Fibroblast of lung (primary cell): ENCODE results near the gene CC2D1A. TPM values are rescaled to one million over a fixed set of nuclear protein-coding genes. Genes with fewer than 3 reads are reported as not detected.
"Not testable (repeated sequence)": the region's sequence is repeated elsewhere in the genome, so short reads cannot be mapped to it uniquely, and the experiment has no call there.

Experiments used
- DNase-seq, 2 donors: peaks; one replicate each; pipeline versions ENCODE4 v3.0.0 to v3.0.0-alpha.2; 2010; ENCODE audit warnings: low read depth in 2 of 2
- H2AFZ ChIP-seq: 2 replicates; pipeline ENCODE4 v1.5.1; 2012; ENCODE audit warnings: low read length, control low read depth, inconsistent platforms
- H3K27ac ChIP-seq: 2 replicates; pipeline ENCODE4 v1.5.1; 2011; ENCODE audit warnings: low read length, control low read depth; ENCODE audit not compliant: insufficient read depth
- H3K27me3 ChIP-seq: 2 replicates; pipeline ENCODE4 v1.5.1; 2011; ENCODE audit warnings: mild to moderate bottlenecking, low read length; ENCODE audit not compliant: control insufficient read depth, insufficient read depth
- H3K36me3 ChIP-seq: 2 replicates; pipeline ENCODE4 v1.5.1; 2011; ENCODE audit warnings: low read length; ENCODE audit not compliant: control insufficient read depth, insufficient read depth
- H3K4me1 ChIP-seq: 2 replicates; pipeline ENCODE4 v1.5.1; 2011; ENCODE audit warnings: low read length; ENCODE audit not compliant: control insufficient read depth, insufficient read depth; ENCODE audit errors: extremely low read depth
- H3K4me2 ChIP-seq: 2 replicates; pipeline ENCODE4 v1.5.1; 2011; ENCODE audit warnings: low read length, control low read depth; ENCODE audit not compliant: insufficient read depth; ENCODE audit errors: extremely low read depth
- H3K4me3 ChIP-seq, 4 experiments: fragments of 200-600 bp in 1 of 4; sonication (generic) in 1 of 4; replicated peaks in 1 of 4; 2 replicates each; pipeline ENCODE4 v1.5.1; 2011 to 2016; ENCODE audit warnings: low read length in 4 of 4, low read depth in 3 of 4, mild to moderate bottlenecking in 3 of 4, control low read depth in 2 of 4, inconsistent platforms in 1 of 4, mixed read lengths in 1 of 4; ENCODE audit not compliant: insufficient read depth in 1 of 4; ENCODE audit errors: control extremely low read depth in 1 of 4
- H3K79me2 ChIP-seq: 2 replicates; pipeline ENCODE4 v1.5.1; 2012; ENCODE audit warnings: mild to moderate bottlenecking, low read length, inconsistent platforms; ENCODE audit not compliant: control insufficient read depth, insufficient read depth
- H3K9ac ChIP-seq: 2 replicates; pipeline ENCODE4 v1.5.1; 2011; ENCODE audit warnings: mild to moderate bottlenecking, low read length, control low read depth; ENCODE audit not compliant: insufficient read depth
- H3K9me3 ChIP-seq: 2 replicates; pipeline ENCODE4 v1.5.1; 2012; ENCODE audit warnings: low read depth, low read length; ENCODE audit not compliant: control insufficient read depth, insufficient read depth
- H4K20me1 ChIP-seq: 2 replicates; pipeline ENCODE4 v1.5.1; 2011; ENCODE audit warnings: low read length; ENCODE audit not compliant: control insufficient read depth, insufficient read depth; ENCODE audit errors: extremely low read depth
- EZH2 ChIP-seq: IDR thresholded peaks from 2 replicates; pipeline ENCODE4 v1.5.1; 2012; ENCODE audit warnings: low read length, control low read depth, mild to moderate bottlenecking; ENCODE audit errors: missing control alignments
- polyA plus RNA-seq, 2 donors: library from polyadenylated mRNA; depleted of rRNA in 1 of 2; stranded (reverse) in 1 of 2; unstranded in 1 of 2; fragments of >200 nt; gene quantifications; 2 replicates each; pipeline ENCODE4 v1.2.1, GENCODE V29; 2011 to 2012; ENCODE audit warnings: missing spikeins in 1 of 2
- total RNA-seq: library from RNA; depleted of rRNA; stranded (reverse); fragments of >200 nt; gene quantifications from 2 replicates; pipeline ENCODE4 v1.2.1, GENCODE V29; 2014
- TF ChIP-seq, protein P1 (sequence below), 2 donors: IDR thresholded peaks in 1 of 2; conservative IDR thresholded peaks in 1 of 2; 1 replicate in 1 of 2; 2 replicates in 1 of 2; pipeline ENCODE4 v1.5.1; 2011 to 2012; ENCODE audit warnings: low read length in 2 of 2, control low read depth in 1 of 2, inconsistent platforms in 1 of 2, low read depth in 1 of 2, mild to moderate bottlenecking in 1 of 2

CC2D1A gene
- total and polyA plus RNA-seq, 2 donors (not counting 1 experiment from before 2014, with no cell fraction given), result 7.0 to 10.6 TPM

- DNase-seq, result no peak
- TF ChIP-seq, protein P1, sequence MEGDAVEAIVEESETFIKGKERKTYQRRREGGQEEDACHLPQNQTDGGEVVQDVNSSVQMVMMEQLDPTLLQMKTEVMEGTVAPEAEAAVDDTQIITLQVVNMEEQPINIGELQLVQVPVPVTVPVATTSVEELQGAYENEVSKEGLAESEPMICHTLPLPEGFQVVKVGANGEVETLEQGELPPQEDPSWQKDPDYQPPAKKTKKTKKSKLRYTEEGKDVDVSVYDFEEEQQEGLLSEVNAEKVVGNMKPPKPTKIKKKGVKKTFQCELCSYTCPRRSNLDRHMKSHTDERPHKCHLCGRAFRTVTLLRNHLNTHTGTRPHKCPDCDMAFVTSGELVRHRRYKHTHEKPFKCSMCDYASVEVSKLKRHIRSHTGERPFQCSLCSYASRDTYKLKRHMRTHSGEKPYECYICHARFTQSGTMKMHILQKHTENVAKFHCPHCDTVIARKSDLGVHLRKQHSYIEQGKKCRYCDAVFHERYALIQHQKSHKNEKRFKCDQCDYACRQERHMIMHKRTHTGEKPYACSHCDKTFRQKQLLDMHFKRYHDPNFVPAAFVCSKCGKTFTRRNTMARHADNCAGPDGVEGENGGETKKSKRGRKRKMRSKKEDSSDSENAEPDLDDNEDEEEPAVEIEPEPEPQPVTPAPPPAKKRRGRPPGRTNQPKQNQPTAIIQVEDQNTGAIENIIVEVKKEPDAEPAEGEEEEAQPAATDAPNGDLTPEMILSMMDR (conservative IDR thresholded peaks at IDR 0.05 in 1 of 2, IDR thresholded peaks at IDR 0.05 in 1 of 2; ENCODE audit: low read depth in 1 of 2, low read length in 2 of 2), result no peak
- H3K9ac ChIP-seq, result no peak overlapping the region
- no peak overlapping the region for H3K4me3 ChIP-seq
- H3K4me1 ChIP-seq, result no peaks in the 10 kb centered on the region
- H2AFZ ChIP-seq, result no peak overlapping the region
- no peaks in the 10 kb centered on the region for H3K79me2 ChIP-seq
- H3K27me3 ChIP-seq, result no peaks in the 10 kb centered on the region
- H4K20me1 ChIP-seq, result no peaks in the 10 kb centered on the region
- H3K27ac ChIP-seq, result no peak overlapping the region
- no peaks in the 10 kb centered on the region for H3K9me3 ChIP-seq
- no peak overlapping the region for H3K4me2 ChIP-seq
- H3K36me3 ChIP-seq, result peaks cover 24% of the 10 kb centered on the region
These were observed 59.4 kb downstream of the CC2D1A start for GRCh38 chr19:13965377-13965896.

- Histone ChIP-seq H3K9ac (no peak overlapping the region), H3K4me2 (no peak overlapping the region), H3K9me3 (no peaks in the 10 kb centered on the region), H2AFZ (no peak overlapping the region), H3K27ac (no peak overlapping the region), H3K36me3 (peaks cover 19% of the 10 kb centered on the region), H3K79me2 (no peaks in the 10 kb centered on the region), H4K20me1 (no peaks in the 10 kb centered on the region), H3K27me3 (no peaks in the 10 kb centered on the region), H3K4me1 (no peaks in the 10 kb centered on the region), H3K4me3 (no peak overlapping the region)
- TF ChIP-seq, protein P1 (conservative IDR thresholded peaks at IDR 0.05 in 1 of 2, IDR thresholded peaks at IDR 0.05 in 1 of 2; ENCODE audit: low read depth in 1 of 2, low read length in 2 of 2), result no peak
- TF ChIP-seq EZH2, result no peak
- no peak for DNase-seq
These were observed 60.1 kb downstream of the CC2D1A start for GRCh38 chr19:13965926-13966683.

- TF ChIP-seq, protein P1 (conservative IDR thresholded peaks at IDR 0.05 in 1 of 2, IDR thresholded peaks at IDR 0.05 in 1 of 2; ENCODE audit: low read depth in 1 of 2, low read length in 2 of 2), result no peak
- TF ChIP-seq EZH2, result no peak
- H3K27me3 ChIP-seq, result no peaks in the 10 kb centered on the region
- H3K4me3 ChIP-seq, result no peak overlapping the region
- H2AFZ ChIP-seq, result no peak overlapping the region
- H3K9ac ChIP-seq, result no peak overlapping the region
- no peaks in the 10 kb centered on the region for H4K20me1 ChIP-seq
- DNase-seq, result no peak
- no peak overlapping the region for H3K27ac ChIP-seq
- no peaks in the 10 kb centered on the region for H3K79me2 ChIP-seq
- peaks cover 19% of the 10 kb centered on the region for H3K36me3 ChIP-seq
- no peaks in the 10 kb centered on the region for H3K4me1 ChIP-seq
- no peak overlapping the region for H3K4me2 ChIP-seq
- H3K9me3 ChIP-seq, result no peaks in the 10 kb centered on the region
These were observed 60.7 kb downstream of the CC2D1A start for GRCh38 chr19:13966684-13967128.

- peaks cover 19% of the 10 kb centered on the region for H3K36me3 ChIP-seq
- H3K9me3 ChIP-seq, H2AFZ ChIP-seq, H4K20me1 ChIP-seq, H3K9ac ChIP-seq, H3K4me3 ChIP-seq, H3K4me2 ChIP-seq, H3K27ac ChIP-seq, H3K27me3 ChIP-seq, DNase-seq, H3K4me1 ChIP-seq, H3K79me2 ChIP-seq: not testable (repeated sequence)
These were observed 61.2 kb downstream of the CC2D1A start for GRCh38 chr19:13967206-13967605.
